Measurements from ENCODE around the gene LDLRAP1.

LDLRAP1 gene

DNA sequence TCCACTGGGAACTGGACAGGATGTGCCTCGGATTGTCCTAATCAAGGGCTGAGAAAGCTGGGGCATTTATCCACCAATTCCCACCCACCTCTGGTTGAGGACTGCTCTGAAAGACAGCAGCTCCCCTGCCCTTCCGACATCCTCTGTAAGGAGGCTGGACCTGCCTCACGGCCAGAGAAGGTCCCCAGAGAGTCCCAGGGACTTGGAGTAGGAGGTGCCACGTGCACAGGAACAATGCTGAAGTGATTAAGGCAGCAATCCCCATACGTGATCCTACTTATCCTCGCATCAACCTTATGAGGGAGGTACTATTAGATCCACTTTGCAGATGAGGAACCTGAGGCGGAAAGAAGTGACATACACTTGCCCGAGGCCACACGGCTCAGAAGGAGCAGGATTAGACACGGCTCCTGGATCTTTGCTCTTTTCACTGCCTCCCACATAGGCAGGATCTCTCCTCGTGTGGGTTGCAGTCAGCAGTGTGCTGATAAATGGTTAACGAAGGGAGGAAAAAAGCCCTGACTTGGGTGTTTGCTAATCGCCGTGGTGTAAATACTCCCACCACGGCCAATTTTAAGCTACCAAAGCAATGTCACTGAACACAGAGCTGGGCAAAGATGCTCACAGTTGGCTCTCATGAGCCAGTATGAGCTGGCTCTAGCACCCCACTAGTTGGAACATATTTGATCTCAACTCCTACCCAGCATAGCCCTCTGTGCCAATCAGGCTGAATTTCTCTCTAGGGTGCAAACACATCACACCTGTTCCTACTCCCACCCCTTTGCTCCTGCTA is 18.6 kb upstream of the LDLRAP1 start:
- DNase-seq (ENCODE audit: low spot score): peak; percentile 55

DNA sequence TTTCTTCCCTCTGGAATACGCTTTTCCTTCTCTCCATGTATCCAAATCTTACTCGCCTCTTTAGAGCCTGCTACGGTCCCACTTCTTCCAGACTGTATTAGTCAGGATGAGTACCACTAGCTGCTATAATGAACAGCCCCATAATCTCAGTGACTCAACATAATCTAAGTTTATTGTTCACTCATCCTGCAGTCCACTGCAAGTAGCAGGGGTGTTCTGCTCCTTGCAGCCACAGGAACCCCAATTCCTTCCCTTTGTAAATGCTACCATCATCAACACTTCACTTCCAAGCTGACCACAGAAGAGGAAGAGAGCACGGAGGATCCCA is 18.1 kb upstream of the LDLRAP1 start:
- no peak for DNase-seq (ENCODE audit: low spot score)

DNA sequence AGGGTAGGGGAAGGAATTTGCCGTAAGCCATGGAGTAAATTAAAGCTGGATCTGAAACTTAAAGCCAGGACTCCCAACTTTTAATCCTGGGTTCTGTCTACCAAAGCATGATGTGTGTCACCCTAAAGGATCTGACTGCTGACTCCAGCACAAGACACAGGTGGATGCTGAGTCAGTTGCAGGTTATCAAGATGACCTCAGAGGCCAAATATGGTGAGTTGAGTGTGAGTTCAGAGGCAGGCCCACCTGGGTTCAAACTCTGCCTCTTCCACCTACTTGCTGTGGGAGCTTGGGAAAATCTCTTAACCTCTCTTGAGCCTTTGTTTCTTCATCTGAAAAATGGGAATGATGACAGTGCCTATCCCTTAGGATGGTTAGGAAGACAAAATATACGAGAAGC is 16.7 kb upstream of the LDLRAP1 start:
- DNase-seq (ENCODE audit: low spot score): no peak

DNA sequence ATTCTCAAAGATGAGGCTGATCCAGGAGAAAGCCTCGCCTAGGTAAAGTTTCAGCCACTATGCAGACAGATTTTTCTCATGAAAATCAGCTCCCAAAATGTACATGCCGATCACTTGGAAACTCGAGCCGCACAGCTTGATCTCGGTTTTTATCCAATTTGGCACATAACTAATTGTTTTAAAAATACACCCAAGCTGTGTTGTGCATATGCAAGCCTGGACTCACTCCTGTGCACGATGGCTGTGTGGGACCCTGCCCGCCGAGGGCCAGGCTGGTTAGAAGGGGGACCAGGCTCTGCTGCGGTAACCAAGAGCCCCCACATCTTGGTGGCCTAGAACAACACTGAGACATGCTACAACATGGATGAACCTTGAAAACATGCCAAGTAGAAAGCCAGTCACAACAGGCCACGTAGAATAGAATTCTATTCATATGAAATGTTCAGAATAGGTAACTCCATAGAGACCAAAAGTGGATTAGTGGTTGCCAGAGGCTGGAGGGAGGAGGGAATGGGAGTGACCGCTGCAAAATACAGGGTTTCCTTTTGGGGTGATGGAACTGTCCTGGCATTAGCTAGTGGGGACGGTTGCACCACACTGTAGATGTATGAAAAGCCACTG is 16.1 kb upstream of the LDLRAP1 start:
- peak; percentile 42 for DNase-seq (ENCODE audit: low spot score)

DNA sequence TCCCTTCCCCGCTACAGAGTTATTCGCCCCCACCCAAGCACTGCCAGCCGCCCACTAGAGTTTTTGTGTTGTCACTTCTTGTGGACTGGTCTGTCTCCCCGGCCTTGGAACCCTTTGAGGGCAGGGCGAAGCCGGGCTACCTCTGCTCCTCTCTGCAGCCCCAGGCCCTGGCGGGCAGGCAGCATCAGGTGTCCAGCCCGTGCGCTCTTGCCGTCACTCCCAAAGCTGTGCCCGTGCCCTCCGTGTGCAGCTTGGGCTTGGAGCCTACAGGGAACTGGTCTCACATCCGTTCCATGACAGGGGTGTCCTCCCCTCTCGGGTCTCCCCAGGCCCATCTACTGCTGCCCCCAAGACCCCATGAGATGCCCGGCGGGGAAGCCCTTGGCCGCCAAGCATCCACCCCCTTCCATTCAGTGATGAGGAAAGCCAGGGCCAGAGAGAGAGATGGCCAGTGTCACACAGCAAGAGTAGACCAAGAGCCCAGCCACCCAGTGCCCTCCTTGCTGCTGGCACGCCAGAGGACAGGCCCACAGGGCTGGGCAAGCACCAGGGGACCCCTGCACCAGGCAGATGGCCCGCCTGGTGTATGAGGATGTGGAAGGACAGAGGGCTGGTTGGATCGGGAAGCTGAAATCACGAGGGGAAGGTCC is 15.3 kb upstream of the LDLRAP1 start:
- DNase-seq (ENCODE audit: low spot score): no peak

DNA sequence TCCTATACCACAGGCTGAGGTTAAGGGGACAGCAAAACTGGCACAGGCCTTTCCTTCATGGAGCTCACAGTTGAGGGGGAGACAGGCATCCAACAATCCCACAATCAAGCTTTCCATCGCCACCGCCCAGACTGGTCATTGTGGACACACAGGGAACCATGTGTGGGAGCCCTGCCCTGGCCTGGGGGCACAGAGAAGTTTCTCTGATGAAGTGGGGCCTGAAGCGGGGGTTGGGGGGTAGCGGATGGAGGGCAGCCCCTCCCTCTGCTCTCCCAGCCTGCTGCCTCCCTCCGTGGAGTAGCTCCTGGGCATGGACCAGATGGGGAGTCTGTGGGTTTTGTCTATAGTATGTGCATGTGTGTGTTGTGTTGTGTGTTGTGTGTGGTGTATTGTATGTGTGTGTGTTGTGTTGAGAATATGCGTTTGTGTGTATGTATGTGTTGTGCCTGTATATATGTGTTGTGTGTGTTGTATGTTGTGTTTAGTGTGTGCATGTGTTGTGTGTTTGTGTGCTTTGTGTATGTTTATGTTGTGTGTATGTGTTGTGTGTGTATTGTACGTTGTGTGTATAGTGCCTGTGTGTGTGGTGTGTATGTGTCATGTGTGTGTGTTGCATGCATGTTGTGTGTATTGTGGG is 14.4 kb upstream of the LDLRAP1 start:
- no peak for DNase-seq (ENCODE audit: low spot score)

DNA sequence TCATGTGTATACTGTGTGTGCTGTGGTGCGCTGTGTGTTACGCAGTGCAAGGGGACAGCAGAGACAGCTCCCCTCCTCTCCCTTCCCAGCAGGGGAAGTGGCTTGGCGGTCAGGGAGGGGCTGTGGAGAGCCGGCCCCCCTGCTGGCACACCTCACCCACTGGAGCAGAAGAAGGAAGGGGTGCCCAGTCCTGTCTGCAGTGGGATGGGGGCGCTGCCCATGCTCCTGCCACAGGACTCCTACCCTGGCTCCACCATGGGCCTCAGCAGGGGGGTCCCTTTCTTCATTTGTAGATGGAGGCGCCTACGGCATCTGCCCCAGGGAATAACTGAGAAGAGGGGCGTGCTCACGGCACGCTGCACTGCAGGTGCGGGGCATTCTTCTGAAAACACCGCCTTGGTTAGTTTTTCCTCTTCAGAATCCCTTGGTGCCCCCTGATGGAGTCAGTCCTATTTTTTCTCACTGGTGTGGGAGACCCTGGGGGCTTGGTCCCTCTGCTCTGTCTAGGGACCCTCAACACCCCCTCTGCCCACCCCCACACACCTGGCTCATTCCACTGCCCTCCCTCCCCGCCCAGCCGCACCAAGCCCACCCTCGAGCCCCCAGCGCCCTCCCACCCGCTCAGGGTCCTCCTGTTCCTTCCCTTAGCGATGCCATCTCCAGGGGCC is 13.8 kb upstream of the LDLRAP1 start:
- no peak for DNase-seq (ENCODE audit: low spot score)

DNA sequence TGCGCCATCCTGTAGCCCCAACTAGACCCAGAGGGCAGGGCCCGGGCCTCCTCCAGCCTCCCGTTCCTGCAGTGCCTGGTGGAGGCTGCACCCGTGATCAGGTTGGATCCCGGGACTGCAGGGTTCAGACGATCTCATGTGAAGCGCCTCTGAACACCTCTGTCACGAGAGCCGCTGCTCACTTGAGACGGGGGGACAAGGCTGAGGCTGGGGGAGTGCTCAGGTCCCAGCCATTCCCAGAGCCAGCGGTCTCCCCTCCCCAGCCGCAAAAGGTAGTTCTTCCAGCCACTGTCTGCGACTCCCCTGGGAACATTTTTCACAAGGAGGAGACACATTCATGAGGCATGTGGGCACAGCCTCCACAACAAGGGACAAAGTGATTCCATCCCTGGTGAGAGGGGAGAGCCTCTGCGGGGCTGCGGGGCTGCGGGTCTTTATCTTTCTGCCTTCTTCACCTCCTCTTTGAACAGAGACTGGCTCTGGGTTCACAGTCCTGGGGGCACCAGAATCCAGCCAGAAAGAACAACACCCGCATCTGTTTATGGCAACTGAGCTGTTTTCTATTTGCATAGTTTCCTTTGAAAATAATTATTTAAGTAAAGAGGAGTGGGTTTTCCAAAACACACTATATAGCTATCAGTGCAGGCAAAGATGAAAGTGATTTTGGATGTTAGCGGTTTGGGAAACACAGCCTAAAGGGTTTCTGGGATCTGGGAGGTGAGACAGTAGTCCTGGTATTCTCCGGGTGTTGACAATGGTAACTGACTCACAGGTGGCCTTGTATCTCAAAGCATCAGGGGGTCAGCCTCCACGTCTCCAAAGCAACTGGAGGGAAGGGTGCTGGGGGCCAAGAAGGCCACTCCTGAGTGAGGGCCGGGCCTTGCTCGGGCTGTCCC is 13.0 kb upstream of the LDLRAP1 start:
- no peak for DNase-seq (ENCODE audit: low spot score)

DNA sequence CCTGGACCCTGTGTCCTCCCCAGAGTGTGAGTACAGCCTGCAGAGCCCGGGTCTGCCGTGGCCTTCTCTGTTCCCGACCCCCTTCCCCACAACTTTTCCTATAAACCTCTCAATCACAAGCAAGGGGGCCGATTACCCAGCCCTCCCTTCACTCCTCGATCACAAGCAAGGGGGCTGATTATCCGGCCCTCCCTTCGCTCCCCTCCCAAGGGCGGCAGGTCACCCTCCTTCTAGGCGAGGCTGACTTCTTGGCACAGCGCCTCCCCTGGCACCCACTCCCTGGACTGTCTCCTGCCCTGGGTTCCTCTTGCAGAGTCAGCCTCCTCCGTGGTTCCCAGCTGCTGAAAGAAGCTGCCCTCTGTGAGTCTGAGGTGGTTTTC is 12.3 kb upstream of the LDLRAP1 start:
- DNase-seq (ENCODE audit: low spot score): no peak

DNA sequence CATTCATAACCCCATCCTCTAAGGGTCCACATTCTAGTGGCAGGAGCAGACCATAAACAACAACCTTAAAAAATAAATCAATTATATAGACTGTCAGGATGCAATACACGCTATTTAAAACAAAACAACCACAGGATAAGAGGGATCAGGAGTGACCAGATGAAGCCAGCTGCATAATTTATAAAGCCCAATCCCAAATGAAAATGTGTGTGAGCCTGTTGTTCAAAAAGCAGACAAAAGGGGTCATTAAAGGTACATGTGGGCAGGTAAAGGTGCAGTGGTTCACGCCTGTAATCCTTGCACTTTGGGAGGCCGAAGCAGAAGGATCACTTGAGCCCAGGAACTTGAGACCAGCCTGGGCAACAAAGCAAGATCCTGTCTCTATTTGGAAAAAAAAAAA is 10.4 kb upstream of the LDLRAP1 start:
- no peak for DNase-seq (ENCODE audit: low spot score)

DNA sequence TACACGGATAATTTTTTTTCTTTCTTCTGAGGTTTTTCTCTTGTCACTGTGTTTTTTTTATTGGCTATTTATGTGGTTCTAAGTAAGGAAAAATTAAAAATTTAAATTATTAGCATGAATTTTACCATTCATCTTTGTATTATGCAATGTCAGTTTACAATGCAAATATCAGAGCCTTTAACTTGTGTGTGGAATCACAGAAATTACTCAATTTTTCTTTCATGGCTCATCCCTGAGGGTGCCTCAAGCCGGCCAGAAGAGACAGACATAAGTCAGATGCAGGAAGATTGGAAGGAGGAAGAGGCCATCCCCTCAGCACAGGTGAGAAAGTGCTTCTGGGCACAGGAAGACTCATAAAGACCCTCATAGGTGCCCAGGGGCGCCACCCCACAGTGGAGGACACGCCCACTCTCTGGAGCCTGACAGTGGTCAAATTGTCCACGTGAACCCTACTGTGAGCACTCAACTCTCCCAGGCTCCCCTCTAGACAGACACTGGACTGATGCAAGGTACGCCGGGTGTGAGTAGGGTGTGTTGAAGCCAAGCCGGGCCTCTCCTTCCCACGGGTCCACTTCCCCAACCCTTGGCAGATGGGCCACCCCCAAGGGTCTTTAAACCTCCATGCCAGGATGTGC is 9.5 kb upstream of the LDLRAP1 start:
- no peak for DNase-seq (ENCODE audit: low spot score)

DNA sequence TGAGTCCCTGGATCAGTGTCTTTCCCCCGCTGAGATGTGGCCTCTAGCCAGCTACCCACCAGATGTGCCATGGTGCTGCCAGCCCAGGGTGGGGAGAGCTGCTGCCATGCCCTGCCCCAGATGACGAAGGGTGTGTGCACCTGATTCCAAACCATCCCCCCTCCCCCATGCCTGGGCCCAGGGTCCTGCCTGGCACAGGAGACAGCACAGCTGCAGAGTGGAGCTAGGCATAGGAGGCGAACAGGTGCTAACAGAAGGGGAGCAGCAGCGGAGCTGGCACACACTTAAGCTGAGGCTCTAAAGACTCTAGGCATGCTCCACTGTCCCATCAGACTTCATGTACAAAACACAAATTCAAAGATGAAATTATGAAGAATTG is 9.0 kb upstream of the LDLRAP1 start:
- DNase-seq (ENCODE audit: low spot score): no peak

DNA sequence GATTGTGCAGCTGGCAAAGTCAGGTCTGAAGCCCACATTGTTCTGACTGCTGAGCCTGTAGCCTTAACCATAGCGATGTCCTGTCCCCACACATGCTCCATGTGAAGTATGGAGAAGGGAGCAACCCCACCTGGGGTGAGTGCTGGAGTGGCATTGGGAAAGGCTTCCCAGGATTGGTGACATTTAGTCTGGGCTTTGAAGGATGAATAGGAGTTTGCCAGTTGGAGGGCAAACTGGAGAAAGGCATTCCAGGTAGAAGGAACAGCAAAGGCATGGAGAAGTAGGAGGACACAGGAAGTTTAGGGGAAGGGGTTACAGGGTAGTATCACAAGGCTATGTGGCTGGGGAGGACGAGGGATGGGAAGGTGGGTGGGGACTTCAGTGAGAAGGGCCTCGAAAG is 7.3 kb upstream of the LDLRAP1 start:
- no peak for DNase-seq (ENCODE audit: low spot score)

DNA sequence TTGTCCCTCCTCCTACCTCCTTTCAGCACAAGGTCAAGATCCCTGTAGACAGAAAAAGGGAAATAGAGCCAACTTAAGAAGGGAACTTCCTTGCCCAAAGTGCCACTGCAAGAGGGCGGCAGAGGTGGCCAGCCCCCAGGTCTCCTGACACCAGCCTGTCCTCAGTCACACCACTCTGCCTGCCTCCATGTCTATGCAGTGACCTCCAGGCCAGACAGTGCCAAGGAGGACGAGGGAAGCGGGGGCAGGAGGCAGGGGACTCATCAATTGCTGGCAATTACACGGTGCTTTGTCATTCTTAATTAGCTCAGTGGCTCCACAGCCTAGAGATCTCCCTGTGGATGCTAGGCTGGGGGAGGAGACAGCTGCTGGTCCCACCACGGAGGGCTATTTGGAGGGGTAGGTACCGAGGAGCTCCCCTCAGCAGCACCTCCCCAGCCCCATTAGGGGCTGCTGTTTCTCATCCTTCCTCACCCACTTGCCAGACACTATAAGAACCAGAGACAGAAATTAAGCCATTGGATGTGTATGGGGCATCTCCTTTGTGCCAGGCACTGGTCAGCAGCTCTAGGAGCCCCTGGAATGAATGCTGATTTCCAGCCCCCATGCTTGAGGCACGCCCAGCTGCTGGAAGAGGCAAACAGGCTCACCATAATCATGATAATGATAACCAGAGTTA is 6.1 kb upstream of the LDLRAP1 start:
- no peak for DNase-seq (ENCODE audit: low spot score)

DNA sequence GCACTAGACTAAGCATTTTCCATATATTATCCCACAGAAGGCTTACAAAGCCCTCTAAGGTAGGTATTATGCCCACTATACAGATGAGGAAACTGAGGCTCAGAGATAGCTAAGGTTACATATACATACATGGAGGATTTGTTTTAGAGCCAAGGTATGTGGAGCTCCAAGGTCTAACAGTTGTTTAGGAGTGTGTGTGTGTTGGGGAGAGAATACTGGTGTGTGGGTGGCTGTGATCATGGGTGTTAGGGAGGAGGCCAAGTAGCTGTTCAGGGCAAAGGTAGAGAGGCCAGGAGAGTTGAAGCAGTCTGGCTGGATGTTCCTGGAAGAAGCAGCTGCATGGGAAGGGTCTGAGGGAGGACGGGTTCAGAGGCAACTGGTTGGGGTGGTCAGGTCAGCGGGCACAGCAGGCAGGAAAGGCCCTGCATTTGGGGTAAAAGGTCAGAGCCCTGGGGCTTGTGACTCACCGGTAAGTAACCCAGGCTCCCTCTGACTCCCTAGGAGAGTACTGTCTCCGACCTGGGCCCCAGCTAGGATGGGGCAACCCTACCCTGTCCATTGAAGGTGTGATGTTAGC is 5.1 kb upstream of the LDLRAP1 start:
- no peak for DNase-seq (ENCODE audit: low spot score)

DNA sequence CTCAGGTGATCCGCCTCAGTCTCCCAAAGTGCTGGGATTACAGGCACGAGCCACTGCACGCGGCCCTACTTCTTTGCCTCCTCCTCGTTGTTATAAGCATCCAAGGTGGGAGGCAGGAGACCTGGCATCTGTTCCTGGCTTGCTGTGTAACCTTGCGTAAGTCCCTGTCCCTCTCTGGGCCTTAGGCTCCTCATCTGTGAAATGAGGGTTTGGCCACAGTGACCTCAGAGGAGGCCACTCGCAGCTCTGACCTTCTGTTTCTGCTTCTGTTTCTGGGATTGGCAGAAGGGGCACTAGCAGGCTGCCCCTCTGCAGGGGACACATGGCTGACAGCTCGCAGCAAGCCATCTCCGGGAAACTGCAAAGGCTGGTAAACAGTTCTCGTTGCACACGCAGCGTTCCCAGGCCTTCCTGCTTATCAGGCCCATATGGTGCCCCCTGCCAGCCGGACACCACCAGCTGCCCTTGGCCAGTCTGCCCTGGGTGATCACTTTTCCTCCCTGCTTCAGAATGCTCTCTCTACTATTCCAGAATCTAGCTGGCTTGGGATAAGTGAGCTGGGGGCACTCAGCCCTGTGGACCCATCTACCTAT is 2.6 kb upstream of the LDLRAP1 start:
- no peak for DNase-seq (ENCODE audit: low spot score)

DNA sequence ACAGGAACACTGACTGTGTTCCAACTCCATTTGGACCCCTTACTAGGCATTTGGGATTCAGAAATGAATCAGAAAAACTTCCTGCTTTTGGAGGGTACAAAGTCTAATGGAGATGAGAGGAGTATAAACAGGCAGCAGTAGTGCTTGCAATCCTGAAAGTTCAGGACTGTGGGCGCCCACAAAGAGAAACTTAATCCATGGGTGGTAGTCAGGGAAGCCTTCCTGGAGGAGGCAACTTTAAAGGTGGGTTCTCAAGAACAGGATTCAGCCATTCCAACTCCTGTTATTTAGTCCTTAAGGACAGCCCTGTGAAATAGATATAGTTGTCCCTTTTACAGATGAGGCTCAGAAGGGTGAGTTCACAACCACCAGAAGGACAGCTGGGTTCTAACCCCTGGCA is 2.0 kb upstream of the LDLRAP1 start:
- no peak for DNase-seq (ENCODE audit: low spot score)

DNA sequence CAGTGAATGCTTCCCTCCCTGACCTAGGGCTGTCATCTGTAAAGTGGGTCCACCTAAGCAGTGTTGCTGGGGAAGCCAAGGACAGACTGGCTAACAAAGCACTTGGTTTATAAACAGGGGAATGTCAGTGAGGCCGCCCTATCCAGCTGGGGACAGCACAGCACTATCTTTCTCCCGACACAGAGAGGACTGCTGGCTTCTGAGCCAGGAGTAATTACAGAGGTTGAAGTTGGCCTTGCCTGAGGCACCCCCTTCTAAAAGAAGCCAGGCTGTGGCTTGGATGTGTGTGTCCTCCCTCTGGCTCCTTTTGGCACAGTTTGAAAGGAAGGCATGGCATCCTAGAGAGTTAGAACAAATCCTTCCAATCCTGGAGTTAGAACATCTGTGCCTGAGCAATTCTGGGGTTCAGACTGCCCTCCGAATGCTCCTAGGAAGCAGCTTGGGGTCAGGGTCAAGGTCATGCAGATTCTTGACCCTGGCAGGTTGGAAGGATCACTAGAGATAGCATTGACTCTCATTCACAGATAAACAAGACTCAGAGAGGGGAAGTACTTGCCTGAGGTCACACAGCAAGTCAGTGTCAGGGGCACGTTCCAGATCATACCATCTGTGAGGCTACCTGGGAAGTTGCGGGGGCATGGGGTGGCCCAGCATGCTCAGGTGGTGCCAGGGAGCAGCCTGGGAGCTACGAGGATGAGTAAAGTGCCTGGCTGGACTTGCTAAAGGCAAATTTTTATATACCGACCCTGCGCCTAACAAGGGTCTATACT is 1.3 kb upstream of the LDLRAP1 start:
- no peak for DNase-seq (ENCODE audit: low spot score)

DNA sequence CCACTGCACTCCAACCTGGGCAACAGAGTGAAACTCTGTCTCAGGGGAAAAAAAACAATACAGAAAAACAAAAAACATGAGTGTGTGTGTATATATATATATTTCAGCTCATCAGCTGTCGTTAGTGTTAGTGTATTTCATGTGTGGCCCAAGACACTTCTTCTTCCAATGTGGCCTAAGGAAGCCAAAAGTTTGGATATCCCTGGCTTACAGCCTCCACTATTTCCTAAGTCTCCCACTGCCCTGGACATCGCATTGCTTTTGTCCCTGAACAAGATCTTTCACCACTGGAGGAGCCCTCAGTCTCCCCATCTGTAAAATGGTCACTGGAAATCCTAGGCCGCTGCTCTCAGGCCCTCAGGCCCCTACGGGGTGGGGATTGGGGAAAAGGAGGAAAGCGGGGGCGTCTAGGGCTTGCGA is 391 bp upstream of the LDLRAP1 start:
- DNase-seq (ENCODE audit: low spot score): no peak

Measured in Ammon's horn (tissue), 1 donor.